ENCODE measurements around the gene ESF1. TPM values are rescaled to one million over a fixed set of nuclear protein-coding genes. Genes with fewer than 3 reads are reported as not detected.

ESF1 gene
- total RNA-seq, 4 donors from 2014 or later = 4.7 to 21.9 (median 11.2) TPM

DNA sequence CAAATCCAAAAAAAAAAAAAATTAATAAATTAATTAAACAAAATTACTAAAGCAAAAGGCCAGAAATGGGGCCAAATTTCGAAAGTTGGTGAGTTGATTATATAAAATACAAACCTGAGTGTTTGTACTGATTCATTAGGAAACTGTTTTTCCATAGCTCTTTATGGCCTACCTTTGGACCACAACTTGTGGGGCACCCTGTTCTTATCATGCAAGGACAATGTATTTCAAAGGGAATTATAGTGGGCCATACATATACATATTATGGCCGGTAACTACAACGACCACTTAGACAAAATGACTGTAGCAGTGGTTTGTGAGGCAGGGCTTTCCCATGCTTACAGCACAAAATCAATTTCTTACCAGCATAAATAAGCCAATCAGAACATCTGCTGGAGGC lies 69.5 kb downstream of the ESF1 start:
- no peaks in the 10 kb centered on the region for H3K9me3 ChIP-seq
- no peaks in the 10 kb centered on the region for H3K27me3 ChIP-seq
- intact Hi-C loops (cut with DNase I) = no loop called here
- H3K27ac ChIP-seq = no peak overlapping the region
- no peak for TF ChIP-seq POLR2A (IDR thresholded peaks at IDR 0.05)
- TF ChIP-seq, protein P1, sequence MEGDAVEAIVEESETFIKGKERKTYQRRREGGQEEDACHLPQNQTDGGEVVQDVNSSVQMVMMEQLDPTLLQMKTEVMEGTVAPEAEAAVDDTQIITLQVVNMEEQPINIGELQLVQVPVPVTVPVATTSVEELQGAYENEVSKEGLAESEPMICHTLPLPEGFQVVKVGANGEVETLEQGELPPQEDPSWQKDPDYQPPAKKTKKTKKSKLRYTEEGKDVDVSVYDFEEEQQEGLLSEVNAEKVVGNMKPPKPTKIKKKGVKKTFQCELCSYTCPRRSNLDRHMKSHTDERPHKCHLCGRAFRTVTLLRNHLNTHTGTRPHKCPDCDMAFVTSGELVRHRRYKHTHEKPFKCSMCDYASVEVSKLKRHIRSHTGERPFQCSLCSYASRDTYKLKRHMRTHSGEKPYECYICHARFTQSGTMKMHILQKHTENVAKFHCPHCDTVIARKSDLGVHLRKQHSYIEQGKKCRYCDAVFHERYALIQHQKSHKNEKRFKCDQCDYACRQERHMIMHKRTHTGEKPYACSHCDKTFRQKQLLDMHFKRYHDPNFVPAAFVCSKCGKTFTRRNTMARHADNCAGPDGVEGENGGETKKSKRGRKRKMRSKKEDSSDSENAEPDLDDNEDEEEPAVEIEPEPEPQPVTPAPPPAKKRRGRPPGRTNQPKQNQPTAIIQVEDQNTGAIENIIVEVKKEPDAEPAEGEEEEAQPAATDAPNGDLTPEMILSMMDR (IDR thresholded peaks at IDR 0.05) = no peak
- no peak overlapping the region for H3K4me3 ChIP-seq
- H3K4me1 ChIP-seq = no peaks in the 10 kb centered on the region
- 89 to 96% methylated on average over 3 of the region's 3 CpGs for WGBS, 2 donors
- no peak for DNase-seq
- peaks cover 0 to 69% (median 0%) of the 10 kb centered on the region in 3 donors for H3K36me3 ChIP-seq

DNA sequence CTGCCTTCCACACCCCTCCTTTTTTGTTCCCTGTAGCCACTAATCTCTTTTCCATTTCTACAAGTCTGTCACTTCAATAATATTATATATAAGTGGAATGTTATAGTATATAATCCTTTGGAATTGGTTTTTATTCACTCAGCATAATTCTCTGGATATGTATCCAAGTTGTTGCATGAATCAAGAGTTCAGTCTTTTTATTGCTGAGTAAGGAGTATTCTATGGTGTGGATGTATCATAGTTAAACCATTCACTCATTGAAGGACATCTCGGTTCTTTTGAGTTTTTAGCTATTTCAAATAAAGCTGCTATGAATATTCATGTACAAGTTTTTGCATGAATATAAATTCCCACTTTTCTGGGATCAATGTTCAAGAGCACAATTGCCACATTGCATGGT lies 76.5 kb downstream of the ESF1 start:
- intact Hi-C loops (cut with DNase I) = no loop called here
- WGBS, 2 donors = 58 to 93% methylated on average over 1 of the region's 1 CpG

DNA sequence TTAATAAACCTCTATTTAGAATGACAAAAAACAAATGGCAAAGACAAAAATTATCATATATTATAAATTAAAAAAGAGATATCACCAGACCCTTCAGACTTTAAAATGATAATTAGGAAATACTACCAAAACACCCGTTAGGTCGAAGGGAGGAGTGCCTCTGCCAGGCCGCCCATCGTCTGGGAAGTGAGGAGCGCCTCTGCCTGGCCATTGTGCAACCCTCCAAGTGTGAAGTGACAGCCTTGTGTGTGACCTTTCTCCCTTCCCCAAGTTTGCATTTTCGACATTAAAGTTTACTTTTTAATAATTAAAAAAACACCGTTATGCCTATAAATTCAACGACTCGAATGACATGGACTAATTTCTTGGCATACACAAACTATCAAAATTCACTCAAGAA lies 81.5 kb downstream of the ESF1 start:
- Histone ChIP-seq H3K36me3 (no peaks in the 10 kb centered on the region), H3K27me3 (no peaks in the 10 kb centered on the region), H3K27ac (no peak overlapping the region), H3K9me3 (no peaks in the 10 kb centered on the region), H3K4me1 (no peaks in the 10 kb centered on the region), H3K4me3 (no peak overlapping the region)
- TF ChIP-seq, protein P1 (IDR thresholded peaks at IDR 0.05) = no peak
- WGBS, 2 donors = 73 to 81% methylated on average over 9 of the region's 9 CpGs
- no peak for DNase-seq
- intact Hi-C loops (cut with DNase I) = no loop called here

More for the DNA sequence above, 76.5 kb downstream of the ESF1 start:
- no peak overlapping the region for H3K4me3 ChIP-seq
- DNase-seq = no peak
- H3K4me1 ChIP-seq = no peaks in the 10 kb centered on the region
- peaks cover 0 to 10% (median 0%) of the 10 kb centered on the region in 3 donors for H3K36me3 ChIP-seq
- TF ChIP-seq, protein P1 (IDR thresholded peaks at IDR 0.05) = no peak
- no peak for TF ChIP-seq POLR2A (IDR thresholded peaks at IDR 0.05)
- H3K27me3 ChIP-seq = no peaks in the 10 kb centered on the region
- H3K27ac ChIP-seq = no peak overlapping the region
- H3K9me3 ChIP-seq = no peaks in the 10 kb centered on the region

DNA sequence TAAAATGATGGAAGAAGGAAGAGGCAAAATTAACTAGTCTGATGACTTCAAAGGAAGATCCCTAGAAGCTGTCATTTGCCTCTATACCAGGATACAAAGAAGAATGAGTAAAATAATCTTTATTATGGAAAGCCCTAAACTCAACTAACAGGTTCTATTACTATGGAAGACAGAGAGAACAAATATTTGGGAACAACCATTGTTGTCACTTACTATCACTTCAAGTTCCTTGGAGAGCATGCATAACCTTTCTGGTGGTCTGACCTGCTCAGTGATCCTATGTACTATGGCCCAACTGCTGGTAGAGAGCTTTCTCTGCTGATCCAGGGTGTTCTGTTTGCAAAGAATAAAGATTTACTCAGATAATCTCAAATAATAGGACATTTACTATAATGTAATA lies 83.2 kb downstream of the ESF1 start:
- intact Hi-C loops (cut with DNase I) = no loop called here
- no peaks in the 10 kb centered on the region for H3K4me1 ChIP-seq
- H3K4me3 ChIP-seq = no peak overlapping the region
- no peak for TF ChIP-seq POLR2A (IDR thresholded peaks at IDR 0.05)
- TF ChIP-seq, protein P1 (IDR thresholded peaks at IDR 0.05) = no peak
- H3K36me3 ChIP-seq = no peaks in the 10 kb centered on the region
- no peaks in the 10 kb centered on the region for H3K9me3 ChIP-seq
- H3K27me3 ChIP-seq = no peaks in the 10 kb centered on the region
- no peak for DNase-seq
- no peak overlapping the region for H3K27ac ChIP-seq

DNA sequence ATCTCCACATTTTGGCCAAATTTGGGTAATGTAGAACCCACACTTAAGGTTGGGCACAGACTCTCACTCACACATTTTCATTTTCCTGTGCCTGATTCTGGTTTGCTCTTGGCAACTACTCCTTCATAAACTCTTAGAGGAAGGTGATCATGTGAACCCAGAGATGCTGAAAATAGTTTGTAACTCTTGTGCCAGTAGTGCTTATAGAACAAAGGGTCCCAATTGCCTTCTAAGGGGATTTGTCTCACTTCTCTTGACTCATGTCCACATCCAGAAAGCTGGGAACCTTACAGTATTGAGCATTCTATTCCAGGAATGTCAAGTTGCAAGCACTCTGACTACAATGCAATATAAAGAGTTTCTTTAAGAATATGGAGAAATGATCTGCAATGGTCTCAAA lies 84.0 kb downstream of the ESF1 start:
- no peak for TF ChIP-seq POLR2A (IDR thresholded peaks at IDR 0.05)
- TF ChIP-seq, protein P1 (IDR thresholded peaks at IDR 0.05) = no peak
- H3K27ac ChIP-seq = no peak overlapping the region
- DNase-seq = no peak
- no peaks in the 10 kb centered on the region for H3K36me3 ChIP-seq
- intact Hi-C loops (cut with DNase I) = no loop called here
- no peaks in the 10 kb centered on the region for H3K27me3 ChIP-seq
- H3K4me1 ChIP-seq = no peaks in the 10 kb centered on the region
- H3K9me3 ChIP-seq = no peaks in the 10 kb centered on the region
- H3K4me3 ChIP-seq = no peak overlapping the region

Data from esophagus squamous epithelium (tissue), 5 donors.